GM23338 (cell line): ENCODE data around the gene ZNF497.

Source experiments
- CREB1 ChIP-seq: fragments of 250-450 bp; sonication (Bioruptor Pico); IDR thresholded peaks from 2 replicates; pipeline ENCODE4 v1.5.0; 2020; ENCODE audit warnings: low read depth, mild to moderate bottlenecking, moderate library complexity
- EZH2 ChIP-seq: fragments of 200-600 bp; sonication (generic); IDR thresholded peaks from one replicate; pipeline ENCODE4 v1.8.0; 2017; ENCODE audit warnings: antibody characterized with exemption, mild to moderate bottlenecking, low read depth; ENCODE audit not compliant: unreplicated experiment
- EZH2phosphoT487 ChIP-seq: fragments of 200-600 bp; sonication (generic); IDR thresholded peaks from one replicate; pipeline ENCODE4 v1.8.1; 2018; ENCODE audit warnings: antibody characterized with exemption; ENCODE audit not compliant: unreplicated experiment
- JUNB ChIP-seq: IDR thresholded peaks from one replicate; pipeline ENCODE4 v1.6.1; 2016; ENCODE audit warnings: antibody characterized with exemption; ENCODE audit not compliant: unreplicated experiment
- NANOG ChIP-seq: IDR thresholded peaks from 2 replicates; pipeline ENCODE4 v1.6.1; 2016; ENCODE audit warnings: antibody characterized with exemption, borderline replicate concordance
- POLR2AphosphoS5 ChIP-seq: IDR thresholded peaks from 2 replicates; pipeline ENCODE4 v1.6.1; 2016; ENCODE audit warnings: antibody characterized with exemption, low read depth
- STAT1 ChIP-seq: IDR thresholded peaks from one replicate; pipeline ENCODE4 v1.6.1; 2016; ENCODE audit warnings: antibody characterized with exemption; ENCODE audit not compliant: unreplicated experiment
- ZNF114 ChIP-seq: fragments of 250-450 bp; sonication (Bioruptor Pico); IDR thresholded peaks from 2 replicates; pipeline ENCODE4 v1.5.0; 2020; ENCODE audit warnings: mild to moderate bottlenecking, moderate library complexity
- ZNF331 ChIP-seq: fragments of 250-450 bp; sonication (Bioruptor Pico); IDR thresholded peaks from 2 replicates; pipeline ENCODE4 v1.5.0; 2020; ENCODE audit warnings: low read depth, mild to moderate bottlenecking, moderate library complexity
- TF ChIP-seq, protein P1 (sequence below), 2 experiments: fragments of 200-600 bp in 1 of 2; sonication (generic) in 1 of 2; conservative IDR thresholded peaks; 2 replicates each; pipeline versions ENCODE4 v1.5.1 to v1.6.1; 2016 to 2017; ENCODE audit warnings: antibody characterized with exemption in 2 of 2, low read depth in 2 of 2, mild to moderate bottlenecking in 2 of 2, moderate library complexity in 1 of 2
- TF ChIP-seq, protein P2 (sequence below): IDR thresholded peaks from one replicate; pipeline ENCODE4 v1.6.1; 2018; ENCODE audit warnings: antibody characterized with exemption; ENCODE audit not compliant: unreplicated experiment
- TF ChIP-seq, protein P3 (sequence below): fragments of 250-450 bp; sonication (Bioruptor Pico); IDR thresholded peaks from 2 replicates; pipeline ENCODE4 v1.5.0; 2020; ENCODE audit warnings: mild to moderate bottlenecking, moderate library complexity
- TF ChIP-seq, protein P4 (sequence below): IDR thresholded peaks from 2 replicates; pipeline ENCODE4 v1.6.1; 2016; ENCODE audit warnings: antibody characterized with exemption

DNA sequence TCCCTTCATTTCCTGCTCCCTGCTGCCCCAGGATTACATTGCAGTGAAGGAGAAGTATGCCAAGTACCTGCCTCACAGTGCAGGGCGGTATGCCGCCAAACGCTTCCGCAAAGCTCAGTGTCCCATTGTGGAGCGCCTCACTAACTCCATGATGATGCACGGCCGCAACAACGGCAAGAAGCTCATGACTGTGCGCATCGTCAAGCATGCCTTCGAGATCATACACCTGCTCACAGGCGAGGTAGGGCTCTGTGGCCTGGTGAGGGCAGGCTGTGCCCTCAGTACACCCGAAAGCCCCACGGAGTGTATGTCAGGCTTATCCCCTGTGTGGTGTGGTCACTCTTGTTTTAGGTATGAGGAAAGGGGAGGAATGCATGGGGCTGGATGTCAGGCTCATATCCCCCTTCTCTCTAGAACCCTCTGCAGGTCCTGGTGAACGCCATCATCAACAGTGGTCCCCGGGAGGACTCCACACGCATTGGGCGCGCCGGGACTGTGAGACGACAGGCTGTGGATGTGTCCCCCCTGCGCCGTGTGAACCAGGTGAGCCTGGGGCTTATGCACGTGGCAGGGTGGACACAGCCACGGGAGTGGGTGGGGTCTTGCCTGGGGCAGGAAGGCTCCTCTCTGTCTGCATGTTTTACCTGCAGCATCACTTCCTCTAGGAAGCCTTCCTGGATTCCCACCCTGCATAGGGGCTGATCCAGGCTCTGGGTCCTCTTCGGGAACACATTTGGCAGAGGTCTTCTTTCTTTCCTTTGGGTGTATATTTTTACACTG lies 30.6 kb upstream of the ZNF497 start:
- TF ChIP-seq, protein P1, sequence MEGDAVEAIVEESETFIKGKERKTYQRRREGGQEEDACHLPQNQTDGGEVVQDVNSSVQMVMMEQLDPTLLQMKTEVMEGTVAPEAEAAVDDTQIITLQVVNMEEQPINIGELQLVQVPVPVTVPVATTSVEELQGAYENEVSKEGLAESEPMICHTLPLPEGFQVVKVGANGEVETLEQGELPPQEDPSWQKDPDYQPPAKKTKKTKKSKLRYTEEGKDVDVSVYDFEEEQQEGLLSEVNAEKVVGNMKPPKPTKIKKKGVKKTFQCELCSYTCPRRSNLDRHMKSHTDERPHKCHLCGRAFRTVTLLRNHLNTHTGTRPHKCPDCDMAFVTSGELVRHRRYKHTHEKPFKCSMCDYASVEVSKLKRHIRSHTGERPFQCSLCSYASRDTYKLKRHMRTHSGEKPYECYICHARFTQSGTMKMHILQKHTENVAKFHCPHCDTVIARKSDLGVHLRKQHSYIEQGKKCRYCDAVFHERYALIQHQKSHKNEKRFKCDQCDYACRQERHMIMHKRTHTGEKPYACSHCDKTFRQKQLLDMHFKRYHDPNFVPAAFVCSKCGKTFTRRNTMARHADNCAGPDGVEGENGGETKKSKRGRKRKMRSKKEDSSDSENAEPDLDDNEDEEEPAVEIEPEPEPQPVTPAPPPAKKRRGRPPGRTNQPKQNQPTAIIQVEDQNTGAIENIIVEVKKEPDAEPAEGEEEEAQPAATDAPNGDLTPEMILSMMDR (conservative IDR thresholded peaks at IDR 0.05; ENCODE audit: low read depth in 2 of 2) = no peak
- no peak for TF ChIP-seq EZH2
- TF ChIP-seq EZH2phosphoT487 = no peak
- no peak for TF ChIP-seq POLR2AphosphoS5
- no peak for TF ChIP-seq JUNB
- no peak for TF ChIP-seq ZNF114 (CRISPR knock-in tag)
- TF ChIP-seq, protein P2, sequence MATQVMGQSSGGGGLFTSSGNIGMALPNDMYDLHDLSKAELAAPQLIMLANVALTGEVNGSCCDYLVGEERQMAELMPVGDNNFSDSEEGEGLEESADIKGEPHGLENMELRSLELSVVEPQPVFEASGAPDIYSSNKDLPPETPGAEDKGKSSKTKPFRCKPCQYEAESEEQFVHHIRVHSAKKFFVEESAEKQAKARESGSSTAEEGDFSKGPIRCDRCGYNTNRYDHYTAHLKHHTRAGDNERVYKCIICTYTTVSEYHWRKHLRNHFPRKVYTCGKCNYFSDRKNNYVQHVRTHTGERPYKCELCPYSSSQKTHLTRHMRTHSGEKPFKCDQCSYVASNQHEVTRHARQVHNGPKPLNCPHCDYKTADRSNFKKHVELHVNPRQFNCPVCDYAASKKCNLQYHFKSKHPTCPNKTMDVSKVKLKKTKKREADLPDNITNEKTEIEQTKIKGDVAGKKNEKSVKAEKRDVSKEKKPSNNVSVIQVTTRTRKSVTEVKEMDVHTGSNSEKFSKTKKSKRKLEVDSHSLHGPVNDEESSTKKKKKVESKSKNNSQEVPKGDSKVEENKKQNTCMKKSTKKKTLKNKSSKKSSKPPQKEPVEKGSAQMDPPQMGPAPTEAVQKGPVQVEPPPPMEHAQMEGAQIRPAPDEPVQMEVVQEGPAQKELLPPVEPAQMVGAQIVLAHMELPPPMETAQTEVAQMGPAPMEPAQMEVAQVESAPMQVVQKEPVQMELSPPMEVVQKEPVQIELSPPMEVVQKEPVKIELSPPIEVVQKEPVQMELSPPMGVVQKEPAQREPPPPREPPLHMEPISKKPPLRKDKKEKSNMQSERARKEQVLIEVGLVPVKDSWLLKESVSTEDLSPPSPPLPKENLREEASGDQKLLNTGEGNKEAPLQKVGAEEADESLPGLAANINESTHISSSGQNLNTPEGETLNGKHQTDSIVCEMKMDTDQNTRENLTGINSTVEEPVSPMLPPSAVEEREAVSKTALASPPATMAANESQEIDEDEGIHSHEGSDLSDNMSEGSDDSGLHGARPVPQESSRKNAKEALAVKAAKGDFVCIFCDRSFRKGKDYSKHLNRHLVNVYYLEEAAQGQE = no peak
- TF ChIP-seq, protein P3, sequence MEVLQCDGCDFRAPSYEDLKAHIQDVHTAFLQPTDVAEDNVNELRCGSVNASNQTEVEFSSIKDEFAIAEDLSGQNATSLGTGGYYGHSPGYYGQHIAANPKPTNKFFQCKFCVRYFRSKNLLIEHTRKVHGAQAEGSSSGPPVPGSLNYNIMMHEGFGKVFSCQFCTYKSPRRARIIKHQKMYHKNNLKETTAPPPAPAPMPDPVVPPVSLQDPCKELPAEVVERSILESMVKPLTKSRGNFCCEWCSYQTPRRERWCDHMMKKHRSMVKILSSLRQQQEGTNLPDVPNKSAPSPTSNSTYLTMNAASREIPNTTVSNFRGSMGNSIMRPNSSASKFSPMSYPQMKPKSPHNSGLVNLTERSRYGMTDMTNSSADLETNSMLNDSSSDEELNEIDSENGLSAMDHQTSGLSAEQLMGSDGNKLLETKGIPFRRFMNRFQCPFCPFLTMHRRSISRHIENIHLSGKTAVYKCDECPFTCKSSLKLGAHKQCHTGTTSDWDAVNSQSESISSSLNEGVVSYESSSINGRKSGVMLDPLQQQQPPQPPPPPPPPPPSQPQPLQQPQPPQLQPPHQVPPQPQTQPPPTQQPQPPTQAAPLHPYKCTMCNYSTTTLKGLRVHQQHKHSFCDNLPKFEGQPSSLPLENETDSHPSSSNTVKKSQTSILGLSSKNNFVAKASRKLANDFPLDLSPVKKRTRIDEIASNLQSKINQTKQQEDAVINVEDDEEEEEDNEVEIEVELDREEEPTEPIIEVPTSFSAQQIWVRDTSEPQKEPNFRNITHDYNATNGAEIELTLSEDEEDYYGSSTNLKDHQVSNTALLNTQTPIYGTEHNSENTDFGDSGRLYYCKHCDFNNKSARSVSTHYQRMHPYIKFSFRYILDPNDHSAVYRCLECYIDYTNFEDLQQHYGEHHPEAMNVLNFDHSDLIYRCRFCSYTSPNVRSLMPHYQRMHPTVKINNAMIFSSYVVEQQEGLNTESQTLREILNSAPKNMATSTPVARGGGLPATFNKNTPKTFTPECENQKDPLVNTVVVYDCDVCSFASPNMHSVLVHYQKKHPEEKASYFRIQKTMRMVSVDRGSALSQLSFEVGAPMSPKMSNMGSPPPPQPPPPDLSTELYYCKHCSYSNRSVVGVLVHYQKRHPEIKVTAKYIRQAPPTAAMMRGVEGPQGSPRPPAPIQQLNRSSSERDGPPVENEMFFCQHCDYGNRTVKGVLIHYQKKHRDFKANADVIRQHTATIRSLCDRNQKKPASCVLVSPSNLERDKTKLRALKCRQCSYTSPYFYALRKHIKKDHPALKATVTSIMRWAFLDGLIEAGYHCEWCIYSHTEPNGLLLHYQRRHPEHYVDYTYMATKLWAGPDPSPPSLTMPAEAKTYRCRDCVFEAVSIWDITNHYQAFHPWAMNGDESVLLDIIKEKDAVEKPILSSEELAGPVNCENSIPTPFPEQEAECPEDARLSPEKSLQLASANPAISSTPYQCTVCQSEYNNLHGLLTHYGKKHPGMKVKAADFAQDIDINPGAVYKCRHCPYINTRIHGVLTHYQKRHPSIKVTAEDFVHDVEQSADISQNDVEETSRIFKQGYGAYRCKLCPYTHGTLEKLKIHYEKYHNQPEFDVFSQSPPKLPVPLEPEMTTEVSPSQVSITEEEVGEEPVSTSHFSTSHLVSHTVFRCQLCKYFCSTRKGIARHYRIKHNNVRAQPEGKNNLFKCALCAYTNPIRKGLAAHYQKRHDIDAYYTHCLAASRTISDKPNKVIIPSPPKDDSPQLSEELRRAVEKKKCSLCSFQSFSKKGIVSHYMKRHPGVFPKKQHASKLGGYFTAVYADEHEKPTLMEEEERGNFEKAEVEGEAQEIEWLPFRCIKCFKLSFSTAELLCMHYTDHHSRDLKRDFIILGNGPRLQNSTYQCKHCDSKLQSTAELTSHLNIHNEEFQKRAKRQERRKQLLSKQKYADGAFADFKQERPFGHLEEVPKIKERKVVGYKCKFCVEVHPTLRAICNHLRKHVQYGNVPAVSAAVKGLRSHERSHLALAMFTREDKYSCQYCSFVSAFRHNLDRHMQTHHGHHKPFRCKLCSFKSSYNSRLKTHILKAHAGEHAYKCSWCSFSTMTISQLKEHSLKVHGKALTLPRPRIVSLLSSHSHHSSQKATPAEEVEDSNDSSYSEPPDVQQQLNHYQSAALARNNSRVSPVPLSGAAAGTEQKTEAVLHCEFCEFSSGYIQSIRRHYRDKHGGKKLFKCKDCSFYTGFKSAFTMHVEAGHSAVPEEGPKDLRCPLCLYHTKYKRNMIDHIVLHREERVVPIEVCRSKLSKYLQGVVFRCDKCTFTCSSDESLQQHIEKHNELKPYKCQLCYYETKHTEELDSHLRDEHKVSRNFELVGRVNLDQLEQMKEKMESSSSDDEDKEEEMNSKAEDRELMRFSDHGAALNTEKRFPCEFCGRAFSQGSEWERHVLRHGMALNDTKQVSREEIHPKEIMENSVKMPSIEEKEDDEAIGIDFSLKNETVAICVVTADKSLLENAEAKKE (CRISPR knock-in tag) = no peak
- TF ChIP-seq NANOG = no peak
- no peak for TF ChIP-seq STAT1
- TF ChIP-seq CREB1 (CRISPR knock-in tag) = no peak
- no peak for TF ChIP-seq ZNF331 (CRISPR knock-in tag)
- TF ChIP-seq, protein P4, sequence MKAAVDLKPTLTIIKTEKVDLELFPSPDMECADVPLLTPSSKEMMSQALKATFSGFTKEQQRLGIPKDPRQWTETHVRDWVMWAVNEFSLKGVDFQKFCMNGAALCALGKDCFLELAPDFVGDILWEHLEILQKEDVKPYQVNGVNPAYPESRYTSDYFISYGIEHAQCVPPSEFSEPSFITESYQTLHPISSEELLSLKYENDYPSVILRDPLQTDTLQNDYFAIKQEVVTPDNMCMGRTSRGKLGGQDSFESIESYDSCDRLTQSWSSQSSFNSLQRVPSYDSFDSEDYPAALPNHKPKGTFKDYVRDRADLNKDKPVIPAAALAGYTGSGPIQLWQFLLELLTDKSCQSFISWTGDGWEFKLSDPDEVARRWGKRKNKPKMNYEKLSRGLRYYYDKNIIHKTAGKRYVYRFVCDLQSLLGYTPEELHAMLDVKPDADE = no peak
